SH-SY5Y (cell line): ENCODE data around the gene NSL1.

Experiments
- GATA2 ChIP-seq: IDR thresholded peaks from 2 replicates; pipeline ENCODE4 v1.6.1; 2011; ENCODE audit warnings: mild to moderate bottlenecking, low read depth, low read length
- GATA3 ChIP-seq: IDR thresholded peaks from 2 replicates; pipeline ENCODE4 v1.6.1; 2011; ENCODE audit warnings: low read depth, mild to moderate bottlenecking, low read length, moderate library complexity

DNA sequence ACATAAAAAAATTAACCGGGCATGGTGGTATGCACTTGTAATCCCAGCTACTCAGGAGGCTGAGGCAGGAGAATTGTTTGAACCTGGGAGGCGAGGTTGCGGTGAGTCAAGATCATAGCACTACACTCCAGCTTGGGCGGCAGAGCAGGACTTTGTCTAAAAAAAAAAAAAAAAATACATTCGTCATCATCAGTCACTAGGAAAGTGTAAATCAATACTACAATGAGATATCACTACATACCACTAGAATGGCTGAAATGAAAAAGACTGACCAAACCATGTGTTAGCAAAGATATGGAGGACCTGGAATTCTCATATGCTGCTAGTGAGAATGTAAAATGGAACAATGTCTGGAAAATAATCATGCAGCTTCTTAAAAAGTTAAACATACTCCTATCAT, 46.6 kb upstream of the NSL1 start:
- TF ChIP-seq GATA2 (no peak), GATA3 (no peak)
